ENCODE data around the gene TREH. TPM values are rescaled to one million over a fixed set of nuclear protein-coding genes. Genes with fewer than 3 reads are reported as not detected.

Gene TREH
- total and polyA plus RNA-seq, 2 experiments from 2014 or later: 0.36 TPM; not detected in 1

DNA sequence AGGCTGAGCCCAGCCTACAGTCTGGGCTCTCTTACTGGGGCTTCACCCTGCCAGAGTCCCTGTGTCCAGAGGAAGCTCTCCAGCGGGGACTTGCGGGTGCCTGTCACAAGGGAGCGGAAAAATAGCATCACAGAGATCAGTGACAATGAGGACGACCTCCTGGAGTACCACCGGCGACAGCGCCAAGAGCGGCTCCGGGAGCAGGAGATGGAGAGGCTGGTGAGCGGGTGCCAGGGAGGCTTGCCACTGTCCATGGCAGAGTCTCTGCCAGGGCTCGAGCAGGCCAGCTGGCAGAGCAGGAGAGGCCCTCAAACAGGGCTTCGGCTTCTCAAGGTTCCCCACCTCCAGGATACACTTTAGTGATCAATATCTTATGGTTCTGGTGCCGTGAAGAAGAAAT is 51.0 kb downstream of the TREH start:
- peaks cover 3% of the 10 kb centered on the region for H4K20me1 ChIP-seq (replicated peaks; ENCODE audit: insufficient read depth)
- TF ChIP-seq CREB1 (CRISPR knock-in tag; IDR thresholded peaks at IDR 0.05; ENCODE audit: low read depth): no peak
- TF ChIP-seq, protein P1, sequence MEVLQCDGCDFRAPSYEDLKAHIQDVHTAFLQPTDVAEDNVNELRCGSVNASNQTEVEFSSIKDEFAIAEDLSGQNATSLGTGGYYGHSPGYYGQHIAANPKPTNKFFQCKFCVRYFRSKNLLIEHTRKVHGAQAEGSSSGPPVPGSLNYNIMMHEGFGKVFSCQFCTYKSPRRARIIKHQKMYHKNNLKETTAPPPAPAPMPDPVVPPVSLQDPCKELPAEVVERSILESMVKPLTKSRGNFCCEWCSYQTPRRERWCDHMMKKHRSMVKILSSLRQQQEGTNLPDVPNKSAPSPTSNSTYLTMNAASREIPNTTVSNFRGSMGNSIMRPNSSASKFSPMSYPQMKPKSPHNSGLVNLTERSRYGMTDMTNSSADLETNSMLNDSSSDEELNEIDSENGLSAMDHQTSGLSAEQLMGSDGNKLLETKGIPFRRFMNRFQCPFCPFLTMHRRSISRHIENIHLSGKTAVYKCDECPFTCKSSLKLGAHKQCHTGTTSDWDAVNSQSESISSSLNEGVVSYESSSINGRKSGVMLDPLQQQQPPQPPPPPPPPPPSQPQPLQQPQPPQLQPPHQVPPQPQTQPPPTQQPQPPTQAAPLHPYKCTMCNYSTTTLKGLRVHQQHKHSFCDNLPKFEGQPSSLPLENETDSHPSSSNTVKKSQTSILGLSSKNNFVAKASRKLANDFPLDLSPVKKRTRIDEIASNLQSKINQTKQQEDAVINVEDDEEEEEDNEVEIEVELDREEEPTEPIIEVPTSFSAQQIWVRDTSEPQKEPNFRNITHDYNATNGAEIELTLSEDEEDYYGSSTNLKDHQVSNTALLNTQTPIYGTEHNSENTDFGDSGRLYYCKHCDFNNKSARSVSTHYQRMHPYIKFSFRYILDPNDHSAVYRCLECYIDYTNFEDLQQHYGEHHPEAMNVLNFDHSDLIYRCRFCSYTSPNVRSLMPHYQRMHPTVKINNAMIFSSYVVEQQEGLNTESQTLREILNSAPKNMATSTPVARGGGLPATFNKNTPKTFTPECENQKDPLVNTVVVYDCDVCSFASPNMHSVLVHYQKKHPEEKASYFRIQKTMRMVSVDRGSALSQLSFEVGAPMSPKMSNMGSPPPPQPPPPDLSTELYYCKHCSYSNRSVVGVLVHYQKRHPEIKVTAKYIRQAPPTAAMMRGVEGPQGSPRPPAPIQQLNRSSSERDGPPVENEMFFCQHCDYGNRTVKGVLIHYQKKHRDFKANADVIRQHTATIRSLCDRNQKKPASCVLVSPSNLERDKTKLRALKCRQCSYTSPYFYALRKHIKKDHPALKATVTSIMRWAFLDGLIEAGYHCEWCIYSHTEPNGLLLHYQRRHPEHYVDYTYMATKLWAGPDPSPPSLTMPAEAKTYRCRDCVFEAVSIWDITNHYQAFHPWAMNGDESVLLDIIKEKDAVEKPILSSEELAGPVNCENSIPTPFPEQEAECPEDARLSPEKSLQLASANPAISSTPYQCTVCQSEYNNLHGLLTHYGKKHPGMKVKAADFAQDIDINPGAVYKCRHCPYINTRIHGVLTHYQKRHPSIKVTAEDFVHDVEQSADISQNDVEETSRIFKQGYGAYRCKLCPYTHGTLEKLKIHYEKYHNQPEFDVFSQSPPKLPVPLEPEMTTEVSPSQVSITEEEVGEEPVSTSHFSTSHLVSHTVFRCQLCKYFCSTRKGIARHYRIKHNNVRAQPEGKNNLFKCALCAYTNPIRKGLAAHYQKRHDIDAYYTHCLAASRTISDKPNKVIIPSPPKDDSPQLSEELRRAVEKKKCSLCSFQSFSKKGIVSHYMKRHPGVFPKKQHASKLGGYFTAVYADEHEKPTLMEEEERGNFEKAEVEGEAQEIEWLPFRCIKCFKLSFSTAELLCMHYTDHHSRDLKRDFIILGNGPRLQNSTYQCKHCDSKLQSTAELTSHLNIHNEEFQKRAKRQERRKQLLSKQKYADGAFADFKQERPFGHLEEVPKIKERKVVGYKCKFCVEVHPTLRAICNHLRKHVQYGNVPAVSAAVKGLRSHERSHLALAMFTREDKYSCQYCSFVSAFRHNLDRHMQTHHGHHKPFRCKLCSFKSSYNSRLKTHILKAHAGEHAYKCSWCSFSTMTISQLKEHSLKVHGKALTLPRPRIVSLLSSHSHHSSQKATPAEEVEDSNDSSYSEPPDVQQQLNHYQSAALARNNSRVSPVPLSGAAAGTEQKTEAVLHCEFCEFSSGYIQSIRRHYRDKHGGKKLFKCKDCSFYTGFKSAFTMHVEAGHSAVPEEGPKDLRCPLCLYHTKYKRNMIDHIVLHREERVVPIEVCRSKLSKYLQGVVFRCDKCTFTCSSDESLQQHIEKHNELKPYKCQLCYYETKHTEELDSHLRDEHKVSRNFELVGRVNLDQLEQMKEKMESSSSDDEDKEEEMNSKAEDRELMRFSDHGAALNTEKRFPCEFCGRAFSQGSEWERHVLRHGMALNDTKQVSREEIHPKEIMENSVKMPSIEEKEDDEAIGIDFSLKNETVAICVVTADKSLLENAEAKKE (CRISPR knock-in tag; IDR thresholded peaks at IDR 0.05): no peak
- TF ChIP-seq, protein P2, sequence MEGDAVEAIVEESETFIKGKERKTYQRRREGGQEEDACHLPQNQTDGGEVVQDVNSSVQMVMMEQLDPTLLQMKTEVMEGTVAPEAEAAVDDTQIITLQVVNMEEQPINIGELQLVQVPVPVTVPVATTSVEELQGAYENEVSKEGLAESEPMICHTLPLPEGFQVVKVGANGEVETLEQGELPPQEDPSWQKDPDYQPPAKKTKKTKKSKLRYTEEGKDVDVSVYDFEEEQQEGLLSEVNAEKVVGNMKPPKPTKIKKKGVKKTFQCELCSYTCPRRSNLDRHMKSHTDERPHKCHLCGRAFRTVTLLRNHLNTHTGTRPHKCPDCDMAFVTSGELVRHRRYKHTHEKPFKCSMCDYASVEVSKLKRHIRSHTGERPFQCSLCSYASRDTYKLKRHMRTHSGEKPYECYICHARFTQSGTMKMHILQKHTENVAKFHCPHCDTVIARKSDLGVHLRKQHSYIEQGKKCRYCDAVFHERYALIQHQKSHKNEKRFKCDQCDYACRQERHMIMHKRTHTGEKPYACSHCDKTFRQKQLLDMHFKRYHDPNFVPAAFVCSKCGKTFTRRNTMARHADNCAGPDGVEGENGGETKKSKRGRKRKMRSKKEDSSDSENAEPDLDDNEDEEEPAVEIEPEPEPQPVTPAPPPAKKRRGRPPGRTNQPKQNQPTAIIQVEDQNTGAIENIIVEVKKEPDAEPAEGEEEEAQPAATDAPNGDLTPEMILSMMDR (conservative IDR thresholded peaks at IDR 0.05; ENCODE audit: low read depth in 2 of 2): no peak
- no peak for TF ChIP-seq NANOG (IDR thresholded peaks at IDR 0.05; ENCODE audit: borderline replicate concordance)
- no peak for TF ChIP-seq ZNF114 (CRISPR knock-in tag; IDR thresholded peaks at IDR 0.05)
- TF ChIP-seq, protein P3, sequence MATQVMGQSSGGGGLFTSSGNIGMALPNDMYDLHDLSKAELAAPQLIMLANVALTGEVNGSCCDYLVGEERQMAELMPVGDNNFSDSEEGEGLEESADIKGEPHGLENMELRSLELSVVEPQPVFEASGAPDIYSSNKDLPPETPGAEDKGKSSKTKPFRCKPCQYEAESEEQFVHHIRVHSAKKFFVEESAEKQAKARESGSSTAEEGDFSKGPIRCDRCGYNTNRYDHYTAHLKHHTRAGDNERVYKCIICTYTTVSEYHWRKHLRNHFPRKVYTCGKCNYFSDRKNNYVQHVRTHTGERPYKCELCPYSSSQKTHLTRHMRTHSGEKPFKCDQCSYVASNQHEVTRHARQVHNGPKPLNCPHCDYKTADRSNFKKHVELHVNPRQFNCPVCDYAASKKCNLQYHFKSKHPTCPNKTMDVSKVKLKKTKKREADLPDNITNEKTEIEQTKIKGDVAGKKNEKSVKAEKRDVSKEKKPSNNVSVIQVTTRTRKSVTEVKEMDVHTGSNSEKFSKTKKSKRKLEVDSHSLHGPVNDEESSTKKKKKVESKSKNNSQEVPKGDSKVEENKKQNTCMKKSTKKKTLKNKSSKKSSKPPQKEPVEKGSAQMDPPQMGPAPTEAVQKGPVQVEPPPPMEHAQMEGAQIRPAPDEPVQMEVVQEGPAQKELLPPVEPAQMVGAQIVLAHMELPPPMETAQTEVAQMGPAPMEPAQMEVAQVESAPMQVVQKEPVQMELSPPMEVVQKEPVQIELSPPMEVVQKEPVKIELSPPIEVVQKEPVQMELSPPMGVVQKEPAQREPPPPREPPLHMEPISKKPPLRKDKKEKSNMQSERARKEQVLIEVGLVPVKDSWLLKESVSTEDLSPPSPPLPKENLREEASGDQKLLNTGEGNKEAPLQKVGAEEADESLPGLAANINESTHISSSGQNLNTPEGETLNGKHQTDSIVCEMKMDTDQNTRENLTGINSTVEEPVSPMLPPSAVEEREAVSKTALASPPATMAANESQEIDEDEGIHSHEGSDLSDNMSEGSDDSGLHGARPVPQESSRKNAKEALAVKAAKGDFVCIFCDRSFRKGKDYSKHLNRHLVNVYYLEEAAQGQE (IDR thresholded peaks at IDR 0.05; ENCODE audit: unreplicated experiment): no peak
- TF ChIP-seq STAT1 (IDR thresholded peaks at IDR 0.05; ENCODE audit: unreplicated experiment): no peak
- TF ChIP-seq, protein P4, sequence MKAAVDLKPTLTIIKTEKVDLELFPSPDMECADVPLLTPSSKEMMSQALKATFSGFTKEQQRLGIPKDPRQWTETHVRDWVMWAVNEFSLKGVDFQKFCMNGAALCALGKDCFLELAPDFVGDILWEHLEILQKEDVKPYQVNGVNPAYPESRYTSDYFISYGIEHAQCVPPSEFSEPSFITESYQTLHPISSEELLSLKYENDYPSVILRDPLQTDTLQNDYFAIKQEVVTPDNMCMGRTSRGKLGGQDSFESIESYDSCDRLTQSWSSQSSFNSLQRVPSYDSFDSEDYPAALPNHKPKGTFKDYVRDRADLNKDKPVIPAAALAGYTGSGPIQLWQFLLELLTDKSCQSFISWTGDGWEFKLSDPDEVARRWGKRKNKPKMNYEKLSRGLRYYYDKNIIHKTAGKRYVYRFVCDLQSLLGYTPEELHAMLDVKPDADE (IDR thresholded peaks at IDR 0.05): no peak
- no peak for TF ChIP-seq ZNF331 (CRISPR knock-in tag; IDR thresholded peaks at IDR 0.05; ENCODE audit: low read depth)
- no peak for TF ChIP-seq EZH2phosphoT487 (IDR thresholded peaks at IDR 0.05; ENCODE audit: unreplicated experiment)
- TF ChIP-seq JUNB (IDR thresholded peaks at IDR 0.05; ENCODE audit: unreplicated experiment): no peak
- TF ChIP-seq POLR2AphosphoS5 (IDR thresholded peaks at IDR 0.05; ENCODE audit: low read depth): no peak
- no peak for TF ChIP-seq EZH2 (IDR thresholded peaks at IDR 0.05; ENCODE audit: low read depth, unreplicated experiment)
- no peak overlapping the region for H2AFZ ChIP-seq
- H3K27me3 ChIP-seq (ENCODE audit: insufficient read depth): no peaks in the 10 kb centered on the region
- H3K36me3 Mint-ChIP-seq (ENCODE audit: low read depth): peaks cover 47% of the 10 kb centered on the region
- H3K9me3 Mint-ChIP-seq: no peaks in the 10 kb centered on the region
- ATAC-seq: no peak
- H3F3A ChIP-seq (replicated peaks; ENCODE audit: low read depth): no peaks in the 10 kb centered on the region
- H3K4me2 ChIP-seq: no peak overlapping the region
- H3K36me3 ChIP-seq (ENCODE audit: insufficient read depth): peaks cover 10% of the 10 kb centered on the region; the same call in 1 of the 2 replicates
- no peaks in the 10 kb centered on the region for H3K4me1 ChIP-seq (ENCODE audit: insufficient read depth)
- no peak overlapping the region for H3K4me3 ChIP-seq
- peaks cover 9% of the 10 kb centered on the region for H3K79me2 ChIP-seq (replicated peaks; ENCODE audit: insufficient read depth)
- peaks cover 9% of the 10 kb centered on the region for H3K27me3 Mint-ChIP-seq (ENCODE audit: insufficient read depth, low read depth, poor library complexity)
- H3K27ac ChIP-seq (ENCODE audit: low read depth): no peak overlapping the region
- peaks cover 10% of the 10 kb centered on the region; the same call in 2 of the 3 replicates for H3K4me1 Mint-ChIP-seq
- H3K4me3 Mint-ChIP-seq: no peak overlapping the region
- no peaks in the 10 kb centered on the region for H3K9me2 ChIP-seq (ENCODE audit: insufficient read depth)
- no peak overlapping the region for H3K27ac Mint-ChIP-seq
- no peak for DNase-seq (ENCODE audit: low spot score)
